ENCODE data around the gene PAFAH1B1.

DNA sequence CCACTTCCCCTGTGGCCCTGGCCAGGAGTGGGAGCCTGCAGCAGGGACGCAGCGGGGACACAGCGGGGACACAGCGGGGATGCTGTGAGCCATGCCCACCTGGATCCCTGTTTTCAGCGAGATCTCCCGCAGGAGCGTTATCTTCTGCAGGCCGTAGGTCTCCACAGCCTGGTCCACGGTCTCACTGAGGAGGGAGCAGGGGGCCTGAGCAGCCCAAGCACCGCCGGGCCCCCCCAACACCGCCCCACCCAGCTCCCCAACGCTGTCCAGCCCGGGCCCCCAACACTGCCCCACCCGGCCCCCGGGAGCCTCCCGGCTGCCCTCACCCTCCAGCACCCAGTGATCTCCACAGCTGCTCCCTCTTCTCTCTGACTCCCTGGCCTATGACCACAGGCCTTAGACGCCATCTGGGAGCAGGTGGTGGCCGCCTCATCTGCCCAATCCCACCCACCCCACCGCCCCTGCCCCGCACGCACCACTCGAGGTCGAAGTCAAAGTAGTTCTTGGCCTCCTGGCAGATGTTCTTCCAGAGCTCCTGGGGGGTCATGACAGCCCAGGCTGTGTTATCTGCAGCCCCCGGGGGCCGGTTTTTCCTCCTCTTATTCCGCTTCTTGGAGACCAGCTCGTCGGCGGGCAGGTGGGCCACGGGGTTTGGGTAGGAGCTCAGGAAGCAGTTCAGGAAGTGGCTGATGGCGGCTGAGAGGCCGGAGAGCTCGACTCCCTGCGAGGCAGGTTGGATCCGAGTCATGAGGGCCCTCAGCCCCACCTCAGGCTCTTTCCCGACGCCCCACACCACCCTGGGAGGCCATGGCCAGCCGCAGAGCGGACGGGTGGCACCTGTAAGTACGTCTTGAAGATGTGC, 101.2 kb downstream of the PAFAH1B1 start:
- no peak for TF ChIP-seq POLR2AphosphoS5 (IDR thresholded peaks at IDR 0.05; ENCODE audit: low read depth)
- TF ChIP-seq CTCF (conservative IDR thresholded peaks at IDR 0.05; ENCODE audit: low read depth in 2 of 2), result no peak
- TF ChIP-seq EZH2 (IDR thresholded peaks at IDR 0.05; ENCODE audit: low read depth, unreplicated experiment), result no peak
- no peak for TF ChIP-seq CREB1 (CRISPR knock-in tag; IDR thresholded peaks at IDR 0.05; ENCODE audit: low read depth)
- TF ChIP-seq, protein P1, sequence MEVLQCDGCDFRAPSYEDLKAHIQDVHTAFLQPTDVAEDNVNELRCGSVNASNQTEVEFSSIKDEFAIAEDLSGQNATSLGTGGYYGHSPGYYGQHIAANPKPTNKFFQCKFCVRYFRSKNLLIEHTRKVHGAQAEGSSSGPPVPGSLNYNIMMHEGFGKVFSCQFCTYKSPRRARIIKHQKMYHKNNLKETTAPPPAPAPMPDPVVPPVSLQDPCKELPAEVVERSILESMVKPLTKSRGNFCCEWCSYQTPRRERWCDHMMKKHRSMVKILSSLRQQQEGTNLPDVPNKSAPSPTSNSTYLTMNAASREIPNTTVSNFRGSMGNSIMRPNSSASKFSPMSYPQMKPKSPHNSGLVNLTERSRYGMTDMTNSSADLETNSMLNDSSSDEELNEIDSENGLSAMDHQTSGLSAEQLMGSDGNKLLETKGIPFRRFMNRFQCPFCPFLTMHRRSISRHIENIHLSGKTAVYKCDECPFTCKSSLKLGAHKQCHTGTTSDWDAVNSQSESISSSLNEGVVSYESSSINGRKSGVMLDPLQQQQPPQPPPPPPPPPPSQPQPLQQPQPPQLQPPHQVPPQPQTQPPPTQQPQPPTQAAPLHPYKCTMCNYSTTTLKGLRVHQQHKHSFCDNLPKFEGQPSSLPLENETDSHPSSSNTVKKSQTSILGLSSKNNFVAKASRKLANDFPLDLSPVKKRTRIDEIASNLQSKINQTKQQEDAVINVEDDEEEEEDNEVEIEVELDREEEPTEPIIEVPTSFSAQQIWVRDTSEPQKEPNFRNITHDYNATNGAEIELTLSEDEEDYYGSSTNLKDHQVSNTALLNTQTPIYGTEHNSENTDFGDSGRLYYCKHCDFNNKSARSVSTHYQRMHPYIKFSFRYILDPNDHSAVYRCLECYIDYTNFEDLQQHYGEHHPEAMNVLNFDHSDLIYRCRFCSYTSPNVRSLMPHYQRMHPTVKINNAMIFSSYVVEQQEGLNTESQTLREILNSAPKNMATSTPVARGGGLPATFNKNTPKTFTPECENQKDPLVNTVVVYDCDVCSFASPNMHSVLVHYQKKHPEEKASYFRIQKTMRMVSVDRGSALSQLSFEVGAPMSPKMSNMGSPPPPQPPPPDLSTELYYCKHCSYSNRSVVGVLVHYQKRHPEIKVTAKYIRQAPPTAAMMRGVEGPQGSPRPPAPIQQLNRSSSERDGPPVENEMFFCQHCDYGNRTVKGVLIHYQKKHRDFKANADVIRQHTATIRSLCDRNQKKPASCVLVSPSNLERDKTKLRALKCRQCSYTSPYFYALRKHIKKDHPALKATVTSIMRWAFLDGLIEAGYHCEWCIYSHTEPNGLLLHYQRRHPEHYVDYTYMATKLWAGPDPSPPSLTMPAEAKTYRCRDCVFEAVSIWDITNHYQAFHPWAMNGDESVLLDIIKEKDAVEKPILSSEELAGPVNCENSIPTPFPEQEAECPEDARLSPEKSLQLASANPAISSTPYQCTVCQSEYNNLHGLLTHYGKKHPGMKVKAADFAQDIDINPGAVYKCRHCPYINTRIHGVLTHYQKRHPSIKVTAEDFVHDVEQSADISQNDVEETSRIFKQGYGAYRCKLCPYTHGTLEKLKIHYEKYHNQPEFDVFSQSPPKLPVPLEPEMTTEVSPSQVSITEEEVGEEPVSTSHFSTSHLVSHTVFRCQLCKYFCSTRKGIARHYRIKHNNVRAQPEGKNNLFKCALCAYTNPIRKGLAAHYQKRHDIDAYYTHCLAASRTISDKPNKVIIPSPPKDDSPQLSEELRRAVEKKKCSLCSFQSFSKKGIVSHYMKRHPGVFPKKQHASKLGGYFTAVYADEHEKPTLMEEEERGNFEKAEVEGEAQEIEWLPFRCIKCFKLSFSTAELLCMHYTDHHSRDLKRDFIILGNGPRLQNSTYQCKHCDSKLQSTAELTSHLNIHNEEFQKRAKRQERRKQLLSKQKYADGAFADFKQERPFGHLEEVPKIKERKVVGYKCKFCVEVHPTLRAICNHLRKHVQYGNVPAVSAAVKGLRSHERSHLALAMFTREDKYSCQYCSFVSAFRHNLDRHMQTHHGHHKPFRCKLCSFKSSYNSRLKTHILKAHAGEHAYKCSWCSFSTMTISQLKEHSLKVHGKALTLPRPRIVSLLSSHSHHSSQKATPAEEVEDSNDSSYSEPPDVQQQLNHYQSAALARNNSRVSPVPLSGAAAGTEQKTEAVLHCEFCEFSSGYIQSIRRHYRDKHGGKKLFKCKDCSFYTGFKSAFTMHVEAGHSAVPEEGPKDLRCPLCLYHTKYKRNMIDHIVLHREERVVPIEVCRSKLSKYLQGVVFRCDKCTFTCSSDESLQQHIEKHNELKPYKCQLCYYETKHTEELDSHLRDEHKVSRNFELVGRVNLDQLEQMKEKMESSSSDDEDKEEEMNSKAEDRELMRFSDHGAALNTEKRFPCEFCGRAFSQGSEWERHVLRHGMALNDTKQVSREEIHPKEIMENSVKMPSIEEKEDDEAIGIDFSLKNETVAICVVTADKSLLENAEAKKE (CRISPR knock-in tag; IDR thresholded peaks at IDR 0.05), result no peak
- TF ChIP-seq, protein P2, sequence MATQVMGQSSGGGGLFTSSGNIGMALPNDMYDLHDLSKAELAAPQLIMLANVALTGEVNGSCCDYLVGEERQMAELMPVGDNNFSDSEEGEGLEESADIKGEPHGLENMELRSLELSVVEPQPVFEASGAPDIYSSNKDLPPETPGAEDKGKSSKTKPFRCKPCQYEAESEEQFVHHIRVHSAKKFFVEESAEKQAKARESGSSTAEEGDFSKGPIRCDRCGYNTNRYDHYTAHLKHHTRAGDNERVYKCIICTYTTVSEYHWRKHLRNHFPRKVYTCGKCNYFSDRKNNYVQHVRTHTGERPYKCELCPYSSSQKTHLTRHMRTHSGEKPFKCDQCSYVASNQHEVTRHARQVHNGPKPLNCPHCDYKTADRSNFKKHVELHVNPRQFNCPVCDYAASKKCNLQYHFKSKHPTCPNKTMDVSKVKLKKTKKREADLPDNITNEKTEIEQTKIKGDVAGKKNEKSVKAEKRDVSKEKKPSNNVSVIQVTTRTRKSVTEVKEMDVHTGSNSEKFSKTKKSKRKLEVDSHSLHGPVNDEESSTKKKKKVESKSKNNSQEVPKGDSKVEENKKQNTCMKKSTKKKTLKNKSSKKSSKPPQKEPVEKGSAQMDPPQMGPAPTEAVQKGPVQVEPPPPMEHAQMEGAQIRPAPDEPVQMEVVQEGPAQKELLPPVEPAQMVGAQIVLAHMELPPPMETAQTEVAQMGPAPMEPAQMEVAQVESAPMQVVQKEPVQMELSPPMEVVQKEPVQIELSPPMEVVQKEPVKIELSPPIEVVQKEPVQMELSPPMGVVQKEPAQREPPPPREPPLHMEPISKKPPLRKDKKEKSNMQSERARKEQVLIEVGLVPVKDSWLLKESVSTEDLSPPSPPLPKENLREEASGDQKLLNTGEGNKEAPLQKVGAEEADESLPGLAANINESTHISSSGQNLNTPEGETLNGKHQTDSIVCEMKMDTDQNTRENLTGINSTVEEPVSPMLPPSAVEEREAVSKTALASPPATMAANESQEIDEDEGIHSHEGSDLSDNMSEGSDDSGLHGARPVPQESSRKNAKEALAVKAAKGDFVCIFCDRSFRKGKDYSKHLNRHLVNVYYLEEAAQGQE (IDR thresholded peaks at IDR 0.05; ENCODE audit: unreplicated experiment), result no peak

All from GM23338 (cell line).